HL-60/S4 (cell line): ENCODE results near the gene RAPH1.
"Not testable (repeated sequence)": the region's sequence is repeated elsewhere in the genome, so short reads cannot be mapped to it uniquely, and the experiment has no call there.

Experiments used
- in situ Hi-C: fragments of 300-500 bp; cut with MboI; formaldehyde crosslinking; loops from 2 replicates; pipeline ENCODE4 v1.14.3; 2022; ENCODE audit warnings: low sequenced_read_pairs

The RAPH1 gene

GRCh38 chr2:203372706-203373105, 162.4 kb downstream of the RAPH1 start:
- in situ Hi-C loops = not testable (repeated sequence)

- in situ Hi-C loops = no loop called here
Measured at GRCh38 chr2:203366639-203367466, 168.2 kb downstream of the RAPH1 start.

GRCh38 chr2:203361922-203362321, 173.2 kb downstream of the RAPH1 start:
- in situ Hi-C loops = no loop called here

GRCh38 chr2:203361495-203361894, 173.6 kb downstream of the RAPH1 start:
- in situ Hi-C loops = no loop called here

- in situ Hi-C loops = no loop called here
Measured at GRCh38 chr2:203360833-203361430, 174.2 kb downstream of the RAPH1 start.

GRCh38 chr2:203359450-203359849, 175.7 kb downstream of the RAPH1 start:
- in situ Hi-C loops = no loop called here

GRCh38 chr2:203354966-203355365, 180.1 kb downstream of the RAPH1 start:
- in situ Hi-C loops = no loop called here

GRCh38 chr2:203352604-203353255, 182.4 kb downstream of the RAPH1 start:
- in situ Hi-C loops = no loop called here

GRCh38 chr2:203347375-203347774, 187.7 kb downstream of the RAPH1 start:
- in situ Hi-C loops = no loop called here

GRCh38 chr2:203346612-203347011, 188.5 kb downstream of the RAPH1 start:
- in situ Hi-C loops = no loop called here

GRCh38 chr2:203344667-203345066, 190.4 kb downstream of the RAPH1 start:
- in situ Hi-C loops = no loop called here
